GM21526 (cell line): ENCODE measurements around the gene SUSD3.

Experiments used
- ATAC-seq: cut with Tn5 transposase; IDR thresholded peaks from one replicate; pipeline ENCODE4 v1.9.1; 2021; ENCODE audit warnings: moderate library complexity; ENCODE audit not compliant: unreplicated experiment, low FRiP score

Gene SUSD3

GRCh38 chr9:93028448-93029006 lies 30.0 kb upstream of the SUSD3 start:
- no peak for ATAC-seq

- ATAC-seq: no peak
Measured at GRCh38 chr9:93030642-93031628, 27.6 kb upstream of the SUSD3 start.

- no peak for ATAC-seq
Measured at GRCh38 chr9:93031629-93032430, 26.7 kb upstream of the SUSD3 start.

GRCh38 chr9:93032545-93032944 lies 26.0 kb upstream of the SUSD3 start:
- no peak for ATAC-seq

- no peak for ATAC-seq
Measured at GRCh38 chr9:93033531-93033930, 25.0 kb upstream of the SUSD3 start.

GRCh38 chr9:93035106-93035660 lies 23.3 kb upstream of the SUSD3 start:
- ATAC-seq: no peak

- ATAC-seq: no peak
Measured at GRCh38 chr9:93035821-93036351, 22.6 kb upstream of the SUSD3 start.

GRCh38 chr9:93036887-93037475 lies 21.5 kb upstream of the SUSD3 start:
- ATAC-seq: no peak

GRCh38 chr9:93037476-93037971 lies 21.0 kb upstream of the SUSD3 start:
- no peak for ATAC-seq

- no peak for ATAC-seq
Measured at GRCh38 chr9:93038918-93039317, 19.6 kb upstream of the SUSD3 start.

GRCh38 chr9:93039456-93039855 lies 19.0 kb upstream of the SUSD3 start:
- ATAC-seq: no peak

- no peak for ATAC-seq
Measured at GRCh38 chr9:93039976-93040375, 18.5 kb upstream of the SUSD3 start.

- ATAC-seq: no peak
Measured at GRCh38 chr9:93040409-93040808, 18.1 kb upstream of the SUSD3 start.

GRCh38 chr9:93041108-93041802 lies 17.2 kb upstream of the SUSD3 start:
- ATAC-seq: no peak

- ATAC-seq: no peak
Measured at GRCh38 chr9:93043122-93043521, 15.4 kb upstream of the SUSD3 start.

- ATAC-seq: no peak
Measured at GRCh38 chr9:93045521-93045920, 13.0 kb upstream of the SUSD3 start.

GRCh38 chr9:93048566-93049448 lies 9.7 kb upstream of the SUSD3 start:
- ATAC-seq: no peak

- no peak for ATAC-seq
Measured at GRCh38 chr9:93049491-93049890, 9.0 kb upstream of the SUSD3 start.
